ENCODE measurements around the gene CHST8.

CHST8 gene

DNA sequence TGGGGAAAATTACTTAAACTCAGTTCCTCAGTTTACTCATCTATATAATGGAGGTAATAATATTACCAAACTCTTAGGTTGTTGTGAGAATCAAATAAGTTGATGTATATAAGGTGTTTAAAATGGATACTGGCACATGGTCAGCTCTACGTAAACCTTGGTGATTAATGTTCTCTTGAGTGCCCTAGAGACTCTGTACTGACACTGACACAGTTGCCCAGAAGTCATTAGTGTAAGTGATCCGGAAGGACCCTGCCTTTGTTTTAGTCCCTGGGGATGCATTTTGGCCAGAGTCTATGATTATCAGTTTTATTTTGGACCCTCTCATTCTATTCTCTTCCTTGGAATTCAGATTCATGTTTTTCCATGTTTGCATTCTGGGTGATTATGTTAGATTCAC, 31.9 kb downstream of the CHST8 start:
- no peak for ATAC-seq (ENCODE audit: insufficient read depth, low read depth)
- H2AFZ ChIP-seq (ENCODE audit: low read depth, low read length): no peak overlapping the region
- no peak overlapping the region for H3K4me3 ChIP-seq (ENCODE audit: low read depth in 1 of 2, low read length in 2 of 2)
- no peaks in the 10 kb centered on the region for H3K27me3 ChIP-seq (ENCODE audit: insufficient read depth, low read length, poor library complexity)
- no peaks in the 10 kb centered on the region for H3K9me3 ChIP-seq (ENCODE audit: insufficient read depth, low read length, severe bottlenecking)
- H3K9ac ChIP-seq (ENCODE audit: low read depth, low read length): no peak overlapping the region
- no peak overlapping the region for H3K4me2 ChIP-seq (ENCODE audit: insufficient read depth, low read length)
- H3K36me3 ChIP-seq (ENCODE audit: insufficient read depth, low read length): no peaks in the 10 kb centered on the region
- TF ChIP-seq, protein P1, sequence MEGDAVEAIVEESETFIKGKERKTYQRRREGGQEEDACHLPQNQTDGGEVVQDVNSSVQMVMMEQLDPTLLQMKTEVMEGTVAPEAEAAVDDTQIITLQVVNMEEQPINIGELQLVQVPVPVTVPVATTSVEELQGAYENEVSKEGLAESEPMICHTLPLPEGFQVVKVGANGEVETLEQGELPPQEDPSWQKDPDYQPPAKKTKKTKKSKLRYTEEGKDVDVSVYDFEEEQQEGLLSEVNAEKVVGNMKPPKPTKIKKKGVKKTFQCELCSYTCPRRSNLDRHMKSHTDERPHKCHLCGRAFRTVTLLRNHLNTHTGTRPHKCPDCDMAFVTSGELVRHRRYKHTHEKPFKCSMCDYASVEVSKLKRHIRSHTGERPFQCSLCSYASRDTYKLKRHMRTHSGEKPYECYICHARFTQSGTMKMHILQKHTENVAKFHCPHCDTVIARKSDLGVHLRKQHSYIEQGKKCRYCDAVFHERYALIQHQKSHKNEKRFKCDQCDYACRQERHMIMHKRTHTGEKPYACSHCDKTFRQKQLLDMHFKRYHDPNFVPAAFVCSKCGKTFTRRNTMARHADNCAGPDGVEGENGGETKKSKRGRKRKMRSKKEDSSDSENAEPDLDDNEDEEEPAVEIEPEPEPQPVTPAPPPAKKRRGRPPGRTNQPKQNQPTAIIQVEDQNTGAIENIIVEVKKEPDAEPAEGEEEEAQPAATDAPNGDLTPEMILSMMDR (IDR thresholded peaks at IDR 0.05; ENCODE audit: borderline replicate concordance, extremely low read depth, low read length, poor library complexity, severe bottlenecking): no peak
- no peak for TF ChIP-seq EZH2 (IDR thresholded peaks at IDR 0.05; ENCODE audit: borderline replicate concordance, low read depth, low read length, severe bottlenecking)
- no peak for DNase-seq
- H4K20me1 ChIP-seq (ENCODE audit: insufficient read depth, low read length): no peaks in the 10 kb centered on the region
- H3K79me2 ChIP-seq (ENCODE audit: insufficient read depth, low read length): no peaks in the 10 kb centered on the region
- H3K4me1 ChIP-seq (ENCODE audit: insufficient read depth, low read length): no peaks in the 10 kb centered on the region
- H3K27ac ChIP-seq (ENCODE audit: low read length): no peak overlapping the region

DNA sequence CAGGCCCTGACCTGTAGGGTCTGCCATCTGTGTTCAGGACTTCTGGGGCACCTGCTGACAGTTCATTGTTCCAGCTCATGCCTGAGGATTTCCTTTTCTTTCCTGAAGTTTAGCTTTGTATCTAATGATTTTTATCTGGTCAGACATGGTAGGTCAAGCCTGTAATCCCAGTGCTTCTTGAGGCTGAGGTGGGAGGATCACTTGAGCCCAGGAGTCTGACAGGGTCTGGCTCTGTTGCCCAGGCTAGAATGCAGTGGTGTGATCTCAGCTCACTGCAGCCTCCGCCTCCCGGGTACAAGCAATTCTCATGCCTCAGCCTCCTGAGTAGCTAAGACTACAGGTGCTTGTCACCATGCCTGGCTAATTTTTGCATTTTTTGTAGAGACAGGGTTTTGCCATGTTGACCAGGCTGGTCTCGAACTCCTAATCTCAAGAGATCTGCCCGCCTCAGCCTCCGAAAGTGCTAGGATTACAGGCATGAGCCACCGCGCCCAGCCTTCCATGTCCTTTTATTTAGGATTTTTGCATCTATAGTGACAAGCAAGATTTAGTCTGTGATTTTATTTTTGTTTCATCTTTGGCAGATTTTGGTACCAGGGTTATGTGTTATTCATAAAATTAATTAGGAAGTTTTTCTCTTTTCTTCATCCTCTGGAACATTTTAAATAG, 33.2 kb downstream of the CHST8 start:
- no peak overlapping the region for H2AFZ ChIP-seq (ENCODE audit: low read depth, low read length)
- DNase-seq: no peak
- H3K9me3 ChIP-seq (ENCODE audit: insufficient read depth, low read length, severe bottlenecking): no peaks in the 10 kb centered on the region
- H3K4me1 ChIP-seq (ENCODE audit: insufficient read depth, low read length): no peaks in the 10 kb centered on the region
- no peaks in the 10 kb centered on the region for H3K79me2 ChIP-seq (ENCODE audit: insufficient read depth, low read length)
- TF ChIP-seq EZH2 (IDR thresholded peaks at IDR 0.05; ENCODE audit: borderline replicate concordance, low read depth, low read length, severe bottlenecking): no peak
- TF ChIP-seq, protein P1 (IDR thresholded peaks at IDR 0.05; ENCODE audit: borderline replicate concordance, extremely low read depth, low read length, poor library complexity, severe bottlenecking): no peak
- no peaks in the 10 kb centered on the region for H3K36me3 ChIP-seq (ENCODE audit: insufficient read depth, low read length)
- no peak for ATAC-seq (ENCODE audit: insufficient read depth, low read depth)
- no peaks in the 10 kb centered on the region for H3K27me3 ChIP-seq (ENCODE audit: insufficient read depth, low read length, poor library complexity)
- H3K4me2 ChIP-seq (ENCODE audit: insufficient read depth, low read length): no peak overlapping the region
- H3K27ac ChIP-seq (ENCODE audit: low read length): no peak overlapping the region
- no peak overlapping the region for H3K4me3 ChIP-seq (ENCODE audit: low read depth in 1 of 2, low read length in 2 of 2)
- no peak overlapping the region for H3K9ac ChIP-seq (ENCODE audit: low read depth, low read length)
- H4K20me1 ChIP-seq (ENCODE audit: insufficient read depth, low read length): no peaks in the 10 kb centered on the region

DNA sequence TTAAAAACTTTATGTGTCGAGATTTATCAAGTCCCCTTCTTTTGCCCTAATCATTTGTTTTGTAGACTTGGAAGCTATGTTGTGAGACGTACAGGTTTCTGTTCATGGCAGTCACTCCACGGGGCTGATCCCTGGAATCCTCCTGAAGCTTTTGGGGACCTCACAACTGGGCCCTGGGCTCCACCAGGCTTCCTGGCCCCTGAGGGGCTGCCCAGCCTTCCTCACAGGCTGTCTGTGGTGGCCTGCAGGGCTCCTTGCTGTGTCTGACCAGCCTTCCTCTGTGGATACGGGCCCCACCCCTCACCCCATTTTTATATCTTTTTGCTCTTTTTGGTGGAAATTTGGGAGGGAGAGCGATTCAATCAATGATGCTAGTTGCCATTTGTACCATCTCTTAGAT, 38.1 kb downstream of the CHST8 start:
- ATAC-seq (ENCODE audit: insufficient read depth, low read depth): no peak
- no peak overlapping the region for H3K4me2 ChIP-seq (ENCODE audit: insufficient read depth, low read length)
- H3K36me3 ChIP-seq (ENCODE audit: insufficient read depth, low read length): no peaks in the 10 kb centered on the region
- TF ChIP-seq, protein P1 (IDR thresholded peaks at IDR 0.05; ENCODE audit: borderline replicate concordance, extremely low read depth, low read length, poor library complexity, severe bottlenecking): no peak
- no peak for TF ChIP-seq EZH2 (IDR thresholded peaks at IDR 0.05; ENCODE audit: borderline replicate concordance, low read depth, low read length, severe bottlenecking)
- H4K20me1 ChIP-seq (ENCODE audit: insufficient read depth, low read length): no peaks in the 10 kb centered on the region; the same call in 1 of the 2 replicates
- H3K27ac ChIP-seq (ENCODE audit: low read length): no peak overlapping the region
- no peak overlapping the region for H2AFZ ChIP-seq (ENCODE audit: low read depth, low read length)
- H3K79me2 ChIP-seq (ENCODE audit: insufficient read depth, low read length): no peaks in the 10 kb centered on the region
- H3K4me3 ChIP-seq (ENCODE audit: low read depth in 1 of 2, low read length in 2 of 2): no peak overlapping the region
- H3K9ac ChIP-seq (ENCODE audit: low read depth, low read length): no peak overlapping the region
- no peaks in the 10 kb centered on the region for H3K9me3 ChIP-seq (ENCODE audit: insufficient read depth, low read length, severe bottlenecking)
- no peaks in the 10 kb centered on the region for H3K27me3 ChIP-seq (ENCODE audit: insufficient read depth, low read length, poor library complexity)
- H3K4me1 ChIP-seq (ENCODE audit: insufficient read depth, low read length): no peaks in the 10 kb centered on the region
- no peak for DNase-seq
